Activated CD4-positive, alpha-beta T cell treated with anti-CD3 and anti-CD28 coated beads for 36 hours (primary cell): Measurements from ENCODE around the gene TIPARP. TPM values are rescaled to one million over a fixed set of nuclear protein-coding genes. Genes with fewer than 3 reads are reported as not detected.

Experiments used
- ATAC-seq: fragments of 200-7000 bp; cut with Tn5 transposase; one replicate; pipeline ENCODE4 v1.10.0; 2021; ENCODE audit warnings: mild to moderate bottlenecking, moderate library complexity
- CTCF ChIA-PET: fragments of 350-600 bp; sonication (Branson Sonifier 250); formaldehyde crosslinking; loops from one replicate; lab custom pipeline; 2021; ENCODE audit warnings: antibody characterized with exemption; lab: Charles Lee
- POLR2A ChIA-PET: fragments of 350-600 bp; sonication (Branson Sonifier 250); formaldehyde crosslinking; loops from one replicate; lab custom pipeline; 2021; ENCODE audit warnings: antibody characterized with exemption, inconsistent platforms; lab: Charles Lee
- DNase-seq: peaks from one replicate; pipeline ENCODE4 v3.0.0-alpha.2; 2020
- H3K27ac Mint-ChIP-seq: one replicate; pipeline ENCODE4 v1.8.0; 2021; ENCODE audit warnings: mixed read lengths
- H3K27me3 Mint-ChIP-seq: one replicate; pipeline ENCODE4 v1.8.0; 2021; ENCODE audit warnings: mixed read lengths
- H3K36me3 Mint-ChIP-seq: one replicate; pipeline ENCODE4 v1.8.0; 2021; ENCODE audit warnings: low read depth, mixed read lengths
- H3K4me1 Mint-ChIP-seq: one replicate; pipeline ENCODE4 v1.8.0; 2021; ENCODE audit warnings: mixed read lengths
- H3K4me3 Mint-ChIP-seq: one replicate; pipeline ENCODE4 v1.8.0; 2021; ENCODE audit warnings: mild to moderate bottlenecking, moderate library complexity, mixed read lengths
- H3K9me3 Mint-ChIP-seq: one replicate; pipeline ENCODE4 v1.8.0; 2021; ENCODE audit warnings: low read depth, mixed read lengths
- intact Hi-C, 2 experiments: fragments of 100-400 bp; cut with DNase I in 1 of 2; cut with micrococcal nuclease in 1 of 2; formaldehyde crosslinking; loops; one replicate each; pipeline versions ENCODE4 v1.14.2 to v1.15.1; 2022 to 2024; cut with DNase I, micrococcal nuclease
- total RNA-seq, 2 experiments: library from RNA; stranded (reverse); gene quantifications; one replicate each; pipeline ENCODE4 v1.2.3, GENCODE V29; 2021

TIPARP gene, protein sequence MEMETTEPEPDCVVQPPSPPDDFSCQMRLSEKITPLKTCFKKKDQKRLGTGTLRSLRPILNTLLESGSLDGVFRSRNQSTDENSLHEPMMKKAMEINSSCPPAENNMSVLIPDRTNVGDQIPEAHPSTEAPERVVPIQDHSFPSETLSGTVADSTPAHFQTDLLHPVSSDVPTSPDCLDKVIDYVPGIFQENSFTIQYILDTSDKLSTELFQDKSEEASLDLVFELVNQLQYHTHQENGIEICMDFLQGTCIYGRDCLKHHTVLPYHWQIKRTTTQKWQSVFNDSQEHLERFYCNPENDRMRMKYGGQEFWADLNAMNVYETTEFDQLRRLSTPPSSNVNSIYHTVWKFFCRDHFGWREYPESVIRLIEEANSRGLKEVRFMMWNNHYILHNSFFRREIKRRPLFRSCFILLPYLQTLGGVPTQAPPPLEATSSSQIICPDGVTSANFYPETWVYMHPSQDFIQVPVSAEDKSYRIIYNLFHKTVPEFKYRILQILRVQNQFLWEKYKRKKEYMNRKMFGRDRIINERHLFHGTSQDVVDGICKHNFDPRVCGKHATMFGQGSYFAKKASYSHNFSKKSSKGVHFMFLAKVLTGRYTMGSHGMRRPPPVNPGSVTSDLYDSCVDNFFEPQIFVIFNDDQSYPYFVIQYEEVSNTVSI
- total RNA-seq: 10 to 100 TPM; 18.5 to 23.5 TPM

DNA sequence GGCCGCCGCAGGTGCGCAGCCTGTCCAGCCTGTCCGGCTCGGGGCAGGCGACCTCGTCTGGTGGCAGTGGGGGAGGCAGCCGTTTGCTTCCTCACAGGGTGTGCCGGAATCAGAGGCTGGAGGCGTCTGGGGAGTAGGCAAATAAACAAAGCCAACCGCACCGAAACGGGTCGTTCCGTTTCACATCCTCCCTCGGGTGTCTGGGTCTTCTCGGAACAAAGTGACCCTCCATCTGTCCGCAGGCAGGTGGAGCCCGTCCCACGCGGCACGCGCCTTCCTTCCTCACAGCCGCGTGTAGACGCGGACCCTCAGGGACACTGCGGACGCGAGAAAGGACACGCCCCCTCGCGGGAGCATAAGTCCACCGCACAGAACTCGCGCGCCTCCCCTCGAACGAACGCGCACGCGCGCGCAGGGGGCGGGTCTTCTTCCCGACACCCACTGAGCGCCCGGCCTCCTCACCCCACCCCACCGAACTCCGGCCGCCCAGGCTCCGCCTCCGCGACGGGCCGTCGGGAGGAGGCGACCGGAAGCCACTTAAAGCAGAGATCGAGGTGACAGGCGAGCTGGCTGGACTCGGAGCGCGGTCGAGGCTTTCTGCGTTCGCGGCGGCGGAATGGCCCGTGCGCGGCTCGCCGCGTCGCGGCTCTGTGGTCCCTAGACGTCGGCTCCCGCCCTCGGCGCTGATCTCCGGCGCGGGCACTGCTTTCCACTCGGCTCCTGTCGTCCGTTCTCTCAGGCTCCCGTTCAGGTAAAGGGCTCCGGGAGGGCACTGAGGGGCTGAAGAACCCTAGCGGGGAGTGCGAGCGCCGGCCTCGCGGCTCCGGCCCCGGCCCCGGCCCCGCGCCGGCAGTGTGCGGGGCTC, at the start of gene TIPARP:
Gene TIPARP, plus strand, starts transcription at position 545 of the 865 bp plus-strand sequence. CDS start 3,108 bp downstream, outside the sequence.
- peak within 1 kb of the TSS; percentile 89 for H3K27ac Mint-ChIP-seq
- DNase-seq (peak; percentile 99), ATAC-seq (peak; percentile 86)
- peaks cover 23% of the 10 kb centered on the region for H3K36me3 Mint-ChIP-seq
- ChIA-PET CTCF (interaction anchor here (0.6 to 1.9 kb wide), 13 partner anchors 14 to 463 kb away, joined by 3 to 6 read pairs (median 3); no protein-coding TSS in a partner anchor), POLR2A (interaction anchor here (0.6 to 2.6 kb wide), 6 partner anchors 30 to 1443 kb away, joined by 3 to 11 read pairs (median 3); partner anchors contain the start of gene SSR3)
- no peaks in the 10 kb centered on the region for H3K27me3 Mint-ChIP-seq
- H3K4me1 Mint-ChIP-seq: peaks cover 32% of the 10 kb centered on the region
- intact Hi-C loops: loop anchor here (1.0 to 10.0 kb wide), 15 partner anchors 119 to 822 kb away; partner anchors contain the start of genes CCNL1 (in 2 of the 2), SSR3 (in 2 of the 2), GMPS (in 1 of the 2) and LEKR1 (in 1 of the 2)
- H3K9me3 Mint-ChIP-seq: no peaks in the 10 kb centered on the region
- peak within 1 kb of the TSS; percentile 77 for H3K4me3 Mint-ChIP-seq

DNA sequence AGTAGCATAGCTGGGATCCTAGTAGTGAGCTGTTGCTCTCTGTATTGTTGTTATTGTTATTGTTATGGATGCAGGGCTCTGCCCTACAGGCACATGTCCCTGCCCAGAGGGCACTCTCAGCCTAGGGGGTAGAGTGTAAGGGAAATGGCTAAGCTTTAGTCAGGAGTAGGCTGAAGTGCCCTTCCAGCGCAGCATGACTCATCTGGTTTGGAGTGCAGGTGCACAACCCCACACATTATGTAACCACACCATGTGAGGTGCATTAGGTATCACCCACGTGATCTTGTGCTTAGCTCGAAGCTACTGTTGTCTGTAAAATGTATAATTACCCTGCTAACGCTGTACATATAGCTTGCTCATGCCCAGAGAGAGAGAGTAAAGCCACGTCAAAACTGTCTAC, 48.3 kb upstream of the TIPARP start:
- DNase-seq: peak; percentile 28
- intact Hi-C loops: no loop called here
- ChIA-PET POLR2A (no interaction called here), CTCF (interaction anchor here (1.4 kb wide), 1 partner anchor 506 kb away, joined by 3 read pairs; no protein-coding TSS in a partner anchor)
- Mint-ChIP-seq H3K4me1 (peaks cover 4% of the 10 kb centered on the region), H3K27ac (no peak overlapping the region), H3K27me3 (peaks cover 1% of the 10 kb centered on the region), H3K36me3 (no peaks in the 10 kb centered on the region), H3K4me3 (no peak overlapping the region), H3K9me3 (no peaks in the 10 kb centered on the region)
- peak; percentile 42 for ATAC-seq

DNA sequence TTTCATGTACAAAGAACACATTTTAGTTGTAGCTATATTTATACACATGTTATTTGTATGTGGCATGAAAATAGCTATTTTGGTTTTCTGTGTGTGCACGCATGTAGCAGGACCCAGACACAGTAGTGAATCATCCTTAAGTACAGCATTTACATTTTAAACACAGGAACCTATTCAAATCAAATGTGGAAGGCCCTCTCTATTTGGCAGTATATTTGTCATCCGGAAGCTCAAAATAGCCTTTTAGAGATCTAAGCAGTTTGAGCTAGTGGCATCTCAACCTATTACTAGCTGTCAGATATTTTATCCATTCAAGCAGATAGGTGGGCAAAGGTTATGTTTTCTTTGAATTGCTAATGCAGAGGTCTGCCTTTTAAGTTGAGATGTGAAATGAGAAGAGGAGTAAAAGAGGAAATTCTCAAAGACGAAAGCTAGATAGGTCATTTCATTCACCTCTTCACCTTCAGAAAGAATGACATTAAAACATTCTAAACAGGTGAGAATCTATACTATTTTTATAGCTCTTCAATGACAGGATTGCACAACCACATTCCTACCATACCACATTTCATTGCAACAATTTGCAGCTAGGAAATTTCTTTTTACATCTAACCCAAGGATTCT, 46.3 kb upstream of the TIPARP start:
- intact Hi-C loops: no loop called here
- no peaks in the 10 kb centered on the region for H3K36me3 Mint-ChIP-seq
- DNase-seq: no peak
- no peaks in the 10 kb centered on the region for H3K27me3 Mint-ChIP-seq
- no peak for ATAC-seq
- no peaks in the 10 kb centered on the region for H3K9me3 Mint-ChIP-seq
- no peak overlapping the region for H3K27ac Mint-ChIP-seq
- ChIA-PET CTCF (interaction anchor here (1.3 to 1.6 kb wide), 2 partner anchors 16 to 28 kb away, joined by 3 to 8 read pairs; no protein-coding TSS in a partner anchor), POLR2A (no interaction called here)
- no peak overlapping the region for H3K4me3 Mint-ChIP-seq
- H3K4me1 Mint-ChIP-seq: peaks cover 4% of the 10 kb centered on the region

DNA sequence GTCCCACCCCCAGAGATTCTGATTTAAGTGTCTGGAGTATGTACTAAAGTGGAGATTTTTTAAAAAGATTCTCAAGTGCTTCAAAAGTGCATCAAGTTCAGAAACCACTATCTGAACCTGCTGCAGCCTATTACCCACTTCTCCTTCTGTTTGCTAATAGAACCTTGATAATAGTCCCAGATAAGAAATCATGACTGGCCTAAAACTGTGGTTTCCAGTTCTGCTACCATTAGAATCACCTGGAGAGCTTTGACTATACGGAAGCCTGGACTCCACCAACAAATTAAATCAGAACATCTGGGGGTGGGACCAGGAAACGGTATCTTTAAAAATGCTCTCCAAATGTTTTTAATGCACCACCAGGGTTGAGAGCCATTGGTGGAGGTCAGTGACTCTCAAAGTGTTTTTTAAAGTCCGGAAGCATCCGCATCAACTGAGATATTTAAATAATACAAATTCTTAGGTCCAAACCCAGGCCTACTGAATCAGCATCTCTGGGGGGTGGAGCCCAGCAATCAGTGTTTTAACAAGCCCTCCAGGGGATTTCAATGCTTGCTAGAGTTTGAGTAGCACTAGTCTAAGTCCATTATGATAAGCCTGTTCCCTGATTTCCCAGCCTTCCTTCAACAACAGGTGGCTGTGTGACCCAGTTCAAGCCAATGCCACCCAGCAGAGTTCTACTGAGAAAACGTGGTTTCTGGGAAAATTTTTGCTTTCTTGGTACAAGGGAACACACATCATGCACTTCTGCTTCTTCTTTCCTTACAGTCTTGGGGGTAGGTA, 45.4 kb upstream of the TIPARP start:
- Mint-ChIP-seq H3K4me1 (peaks cover 4% of the 10 kb centered on the region), H3K36me3 (no peaks in the 10 kb centered on the region), H3K9me3 (no peaks in the 10 kb centered on the region), H3K27ac (no peak overlapping the region), H3K27me3 (no peaks in the 10 kb centered on the region), H3K4me3 (no peak overlapping the region)
- CTCF ChIA-PET: interaction anchor here (1.3 to 1.6 kb wide), 3 partner anchors 15 to 456 kb away, joined by 3 to 8 read pairs (median 3); no protein-coding TSS in a partner anchor
- POLR2A ChIA-PET: no interaction called here
- ATAC-seq (no peak), DNase-seq (no peak)
- intact Hi-C loops: no loop called here

DNA sequence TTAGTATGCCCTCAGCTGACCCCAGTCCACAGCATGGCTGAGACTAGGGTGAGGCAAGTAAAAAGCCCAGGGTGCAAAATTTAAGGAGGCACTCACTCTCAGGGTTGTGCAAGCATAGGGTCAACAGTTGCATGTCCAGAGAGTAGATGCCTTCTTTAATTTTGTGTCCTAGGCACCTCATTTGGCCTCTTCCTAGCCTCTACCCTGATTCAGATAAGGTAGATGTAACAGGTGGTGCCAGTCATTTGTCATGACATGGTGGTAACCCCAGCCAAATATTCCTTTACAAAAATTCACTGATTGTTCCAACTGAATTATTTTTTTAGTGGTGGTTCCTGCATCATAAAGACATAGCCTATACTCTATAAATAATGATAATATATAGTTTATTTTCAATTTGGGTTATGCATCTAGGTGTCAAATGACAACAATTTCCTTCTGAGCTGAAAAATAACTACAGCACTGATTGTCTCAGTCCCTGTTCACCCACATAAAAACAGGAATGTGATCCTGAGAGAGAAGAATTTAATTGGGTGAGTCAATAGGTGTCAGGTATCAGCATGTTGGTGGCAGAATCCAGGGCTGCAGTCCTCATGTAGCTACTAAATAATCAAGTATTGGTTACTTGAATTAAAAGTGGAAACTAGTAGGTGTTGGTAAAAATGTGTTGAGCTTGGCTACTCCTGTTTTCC, 44.2 kb upstream of the TIPARP start:
- no peak overlapping the region for H3K27ac Mint-ChIP-seq
- no peaks in the 10 kb centered on the region for H3K9me3 Mint-ChIP-seq
- H3K27me3 Mint-ChIP-seq: no peaks in the 10 kb centered on the region
- CTCF ChIA-PET: interaction anchor here (0.6 to 1.6 kb wide), 3 partner anchors 89 to 454 kb away, joined by 3 read pairs; no protein-coding TSS in a partner anchor
- H3K4me3 Mint-ChIP-seq: no peak overlapping the region
- intact Hi-C loops: no loop called here
- DNase-seq (no peak), ATAC-seq (no peak)
- POLR2A ChIA-PET: no interaction called here
- no peaks in the 10 kb centered on the region for H3K36me3 Mint-ChIP-seq
- H3K4me1 Mint-ChIP-seq: peaks cover 4% of the 10 kb centered on the region

DNA sequence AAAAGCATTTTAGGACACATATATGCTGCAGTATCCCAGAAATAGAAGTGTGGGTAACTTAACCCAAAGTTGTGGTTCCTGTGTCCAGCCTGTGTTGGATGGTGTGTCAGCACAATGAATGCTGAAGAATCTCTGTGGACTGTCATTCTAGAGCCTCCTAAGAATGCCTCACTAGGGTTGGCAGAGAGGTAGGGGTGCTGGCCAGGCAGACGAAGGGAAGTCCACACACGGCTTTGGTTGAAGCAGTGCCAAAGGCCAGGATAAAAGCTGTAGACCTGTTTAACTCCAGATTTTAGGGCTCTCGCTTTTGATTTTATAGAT, 43.7 kb upstream of the TIPARP start:
- no peak for ATAC-seq
- no peak overlapping the region for H3K27ac Mint-ChIP-seq
- POLR2A ChIA-PET: no interaction called here

DNA sequence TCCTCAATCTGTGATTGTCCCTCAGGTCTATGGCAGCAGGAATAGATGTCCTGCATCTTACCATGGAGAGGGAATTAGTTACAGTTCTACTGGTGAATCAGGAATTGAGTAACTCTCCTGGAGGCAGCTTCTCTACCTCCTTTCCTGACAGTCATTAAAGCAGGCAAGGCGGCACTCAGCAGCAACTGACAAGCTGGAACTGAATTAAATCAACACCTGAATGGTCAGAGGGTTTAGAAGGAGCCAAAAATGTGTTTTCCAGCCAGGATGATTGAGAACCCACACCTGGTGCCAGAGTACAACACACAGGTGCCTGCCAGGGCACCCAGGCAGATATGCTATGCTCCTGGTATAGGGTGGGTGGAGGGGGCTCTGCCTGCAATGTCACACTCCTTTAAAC, 43.1 kb upstream of the TIPARP start:
- no peaks in the 10 kb centered on the region for H3K4me1 Mint-ChIP-seq
- DNase-seq (no peak), ATAC-seq (no peak)
- POLR2A ChIA-PET: no interaction called here
- no peak overlapping the region for H3K27ac Mint-ChIP-seq
- no peak overlapping the region for H3K4me3 Mint-ChIP-seq
- intact Hi-C loops: no loop called here
- H3K27me3 Mint-ChIP-seq: no peaks in the 10 kb centered on the region
- CTCF ChIA-PET: no interaction called here
- H3K9me3 Mint-ChIP-seq: no peaks in the 10 kb centered on the region
- H3K36me3 Mint-ChIP-seq: no peaks in the 10 kb centered on the region

More for the DNA sequence above, 43.7 kb upstream of the TIPARP start:
- Mint-ChIP-seq H3K9me3 (no peaks in the 10 kb centered on the region), H3K4me1 (peaks cover 4% of the 10 kb centered on the region), H3K27me3 (no peaks in the 10 kb centered on the region), H3K36me3 (no peaks in the 10 kb centered on the region), H3K4me3 (no peak overlapping the region)
- DNase-seq: no peak
- intact Hi-C loops: no loop called here
- CTCF ChIA-PET: interaction anchor here (0.6 kb wide), 1 partner anchor 275 kb away, joined by 3 read pairs; no protein-coding TSS in a partner anchor

DNA sequence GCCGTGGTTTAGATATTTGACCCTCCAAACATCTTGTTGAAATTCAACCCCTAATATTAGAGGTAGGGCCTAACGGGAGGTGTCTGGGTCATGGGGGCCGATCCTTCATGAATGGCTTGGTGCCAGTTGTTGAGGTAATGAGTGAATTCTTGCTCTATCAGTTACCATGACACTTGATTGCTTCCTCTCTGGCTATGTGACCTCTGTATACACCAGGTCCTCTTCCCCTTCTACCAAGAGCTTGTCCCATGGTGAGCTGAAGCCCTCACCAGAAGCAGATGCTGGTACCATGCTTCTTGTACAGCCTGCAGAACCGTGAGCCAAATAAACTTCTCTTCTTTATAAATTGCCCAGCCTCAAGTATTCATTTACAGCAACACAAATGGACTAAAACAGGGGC, 41.8 kb upstream of the TIPARP start:
- Mint-ChIP-seq H3K4me3 (no peak overlapping the region), H3K36me3 (no peaks in the 10 kb centered on the region), H3K27ac (no peak overlapping the region), H3K9me3 (no peaks in the 10 kb centered on the region), H3K4me1 (no peaks in the 10 kb centered on the region), H3K27me3 (no peaks in the 10 kb centered on the region)
- POLR2A ChIA-PET: no interaction called here
- CTCF ChIA-PET: no interaction called here
- DNase-seq (no peak), ATAC-seq (no peak)
- intact Hi-C loops: no loop called here

DNA sequence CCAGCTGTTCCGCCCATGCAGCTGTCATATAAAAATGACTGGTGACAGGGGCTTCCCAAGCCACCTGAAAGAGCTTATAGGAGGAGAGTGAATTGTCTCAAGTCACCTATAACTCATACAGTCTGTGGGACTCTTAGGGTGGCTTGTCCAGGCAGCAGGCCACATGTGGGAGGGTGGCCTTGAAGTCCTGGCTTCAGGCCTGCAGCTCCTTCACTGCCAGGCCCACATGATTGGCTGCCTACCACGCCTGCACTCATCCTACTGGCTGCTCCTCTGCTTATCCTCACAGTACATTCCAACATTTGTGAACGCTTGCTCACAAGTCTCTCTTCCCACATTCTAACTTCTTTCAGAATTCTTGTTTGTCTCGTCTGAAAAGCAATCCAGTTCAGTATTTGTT, 41.1 kb upstream of the TIPARP start:
- CTCF ChIA-PET: no interaction called here
- no peaks in the 10 kb centered on the region for H3K9me3 Mint-ChIP-seq
- POLR2A ChIA-PET: no interaction called here

DNA sequence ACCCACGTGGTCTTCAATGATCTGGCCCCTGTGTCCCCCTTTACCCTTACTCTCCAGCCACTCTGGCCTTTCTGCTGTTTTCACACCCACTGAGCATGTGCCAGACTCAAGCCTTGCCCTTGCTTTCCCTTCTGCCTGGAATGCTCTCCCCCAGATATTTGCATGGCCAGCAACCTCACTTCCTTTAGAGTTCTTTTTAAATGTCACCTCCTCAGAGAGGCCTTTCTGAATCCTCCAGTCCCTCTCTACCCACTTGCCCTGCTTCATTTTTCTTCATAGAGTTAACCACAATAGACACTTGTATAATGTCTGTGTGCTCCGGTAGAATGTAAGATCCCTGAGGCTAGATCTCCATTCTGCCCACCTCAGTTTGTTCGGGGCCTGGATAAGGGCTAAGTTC, 39.4 kb upstream of the TIPARP start:
- ATAC-seq (no peak), DNase-seq (no peak)
- Mint-ChIP-seq H3K4me1 (no peaks in the 10 kb centered on the region), H3K27ac (no peak overlapping the region), H3K4me3 (no peak overlapping the region), H3K9me3 (no peaks in the 10 kb centered on the region), H3K27me3 (no peaks in the 10 kb centered on the region), H3K36me3 (no peaks in the 10 kb centered on the region)
- POLR2A ChIA-PET: no interaction called here
- CTCF ChIA-PET: no interaction called here
- intact Hi-C loops: no loop called here

More for the DNA sequence above, 41.1 kb upstream of the TIPARP start:
- DNase-seq (no peak), ATAC-seq (no peak)
- intact Hi-C loops: no loop called here
- H3K27ac Mint-ChIP-seq: no peak overlapping the region
- H3K27me3 Mint-ChIP-seq: no peaks in the 10 kb centered on the region
- H3K36me3 Mint-ChIP-seq: no peaks in the 10 kb centered on the region
- no peaks in the 10 kb centered on the region for H3K4me1 Mint-ChIP-seq
- H3K4me3 Mint-ChIP-seq: no peak overlapping the region
